CD4-positive, alpha-beta T cell treated with Interleukin-17A for 1 hour (primary cell): ENCODE data around the gene UTS2R.
"Not testable (repeated sequence)": the region's sequence is repeated elsewhere in the genome, so short reads cannot be mapped to it uniquely, and the experiment has no call there.

Experiments
- DNase-seq: peaks from one replicate; pipeline ENCODE4 v3.0.0-alpha.2; 2020

UTS2R gene

GRCh38 chr17:82334622-82335394, 36.8 kb upstream of the UTS2R start:
- DNase-seq, result peak; percentile 34

- no peak for DNase-seq
These were observed 32.5 kb upstream of the UTS2R start for GRCh38 chr17:82338858-82339633.

- DNase-seq, result no peak
These were observed 31.7 kb upstream of the UTS2R start for GRCh38 chr17:82339634-82340580.

GRCh38 chr17:82342361-82343079, 29.0 kb upstream of the UTS2R start:
- no peak for DNase-seq

- no peak for DNase-seq
These were observed 28.0 kb upstream of the UTS2R start for GRCh38 chr17:82343560-82343959.

GRCh38 chr17:82344175-82344907, 27.2 kb upstream of the UTS2R start:
- no peak for DNase-seq

- no peak for DNase-seq
These were observed 26.2 kb upstream of the UTS2R start for GRCh38 chr17:82345151-82345976.

GRCh38 chr17:82346342-82347300, 24.9 kb upstream of the UTS2R start:
- no peak for DNase-seq

- not testable (repeated sequence) for DNase-seq
These were observed 23.6 kb upstream of the UTS2R start for GRCh38 chr17:82347994-82348393.

- DNase-seq, result no peak
These were observed 23.1 kb upstream of the UTS2R start for GRCh38 chr17:82348434-82348833.

GRCh38 chr17:82348866-82349265, 22.7 kb upstream of the UTS2R start:
- DNase-seq, result no peak

- no peak for DNase-seq
These were observed 22.3 kb upstream of the UTS2R start for GRCh38 chr17:82349287-82349701.

- peak; percentile 44 for DNase-seq
These were observed 21.2 kb upstream of the UTS2R start for GRCh38 chr17:82350182-82351030.

- no peak for DNase-seq
These were observed 20.3 kb upstream of the UTS2R start for GRCh38 chr17:82351254-82351712.

- peak; percentile 84 for DNase-seq
These were observed 19.7 kb upstream of the UTS2R start for GRCh38 chr17:82351713-82352488.

- no peak for DNase-seq
These were observed 18.1 kb upstream of the UTS2R start for GRCh38 chr17:82353484-82353883.

GRCh38 chr17:82354804-82355308, 16.7 kb upstream of the UTS2R start:
- DNase-seq, result no peak
